Measurements from ENCODE around the gene NSF.

The NSF gene

DNA sequence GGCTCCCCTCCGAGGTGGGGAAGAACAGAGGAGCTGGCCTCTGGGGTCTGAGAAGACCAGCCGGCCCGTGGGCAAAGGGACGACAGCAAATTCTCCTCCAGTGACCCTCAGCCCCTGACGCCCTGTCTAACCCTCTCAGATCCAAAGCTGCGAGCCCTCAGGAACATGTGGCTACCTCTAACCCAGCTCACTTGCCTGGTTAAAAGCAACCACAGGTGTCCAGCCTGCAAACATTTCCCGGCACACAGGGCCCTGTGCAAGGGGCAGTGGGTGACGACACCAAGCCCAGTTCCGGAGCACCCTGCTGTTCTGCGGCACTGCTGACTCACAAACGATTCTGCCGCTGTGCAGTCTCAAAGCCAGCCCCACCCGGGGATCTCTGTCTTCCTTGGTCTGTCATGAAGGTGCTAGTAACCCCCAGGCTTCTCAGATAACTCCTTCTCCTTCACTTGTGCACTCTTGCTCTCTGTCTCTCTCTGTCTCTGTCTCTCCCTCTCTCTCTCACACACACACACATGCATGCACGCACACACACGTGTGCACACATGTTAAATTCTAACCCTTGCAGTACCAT is 205.0 kb downstream of the NSF start:
- H3K4me1 Mint-ChIP-seq (ENCODE audit: low read depth), result no peaks in the 10 kb centered on the region
- no peaks in the 10 kb centered on the region for H3K36me3 Mint-ChIP-seq (ENCODE audit: low read depth)
- DNase-seq, result no peak
- H3K9me3 Mint-ChIP-seq, result no peaks in the 10 kb centered on the region
- H3K27ac Mint-ChIP-seq, result no peak overlapping the region
- H3K4me3 Mint-ChIP-seq, result no peak overlapping the region
- peaks cover 31% of the 10 kb centered on the region for H3K27me3 Mint-ChIP-seq

GRCh38 chr17:46796084-46796483 is 205.6 kb downstream of the NSF start:
- no peak for DNase-seq
- Mint-ChIP-seq H3K4me1 (ENCODE audit: low read depth) (no peaks in the 10 kb centered on the region), H3K9me3 (no peaks in the 10 kb centered on the region), H3K36me3 (ENCODE audit: low read depth) (no peaks in the 10 kb centered on the region), H3K27ac (no peak overlapping the region), H3K4me3 (no peak overlapping the region), H3K27me3 (peaks cover 25% of the 10 kb centered on the region)

DNA sequence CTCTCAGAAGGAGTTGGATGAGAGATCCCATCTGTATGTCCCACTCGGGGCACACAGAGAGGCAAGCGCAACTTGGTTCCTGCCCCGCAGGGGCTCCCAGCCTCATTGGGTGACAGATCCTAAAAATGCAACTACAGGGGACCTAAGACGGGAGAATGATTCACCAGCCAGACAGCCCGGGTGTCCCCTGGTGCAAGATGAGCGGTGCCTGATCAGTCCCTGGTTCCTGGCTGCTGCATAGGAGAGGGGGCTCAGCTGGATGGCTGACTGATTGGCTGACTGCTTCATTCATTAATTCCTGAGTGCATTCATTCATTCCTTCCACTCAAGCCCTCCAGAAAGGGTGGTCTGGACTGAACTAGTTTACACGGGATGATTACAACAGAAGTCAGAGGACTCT is 206.1 kb downstream of the NSF start:
- no peak overlapping the region for H3K4me3 Mint-ChIP-seq
- H3K9me3 Mint-ChIP-seq, result no peaks in the 10 kb centered on the region
- no peak for DNase-seq

GRCh38 chr17:46796956-46797530 is 206.6 kb downstream of the NSF start:
- DNase-seq, result no peak
- peaks cover 18% of the 10 kb centered on the region for H3K27me3 Mint-ChIP-seq
- H3K27ac Mint-ChIP-seq, result no peak overlapping the region
- H3K36me3 Mint-ChIP-seq (ENCODE audit: low read depth), result no peaks in the 10 kb centered on the region
- no peak overlapping the region for H3K4me3 Mint-ChIP-seq
- H3K9me3 Mint-ChIP-seq, result no peaks in the 10 kb centered on the region
- no peaks in the 10 kb centered on the region for H3K4me1 Mint-ChIP-seq (ENCODE audit: low read depth)

More for the DNA sequence above, 206.1 kb downstream of the NSF start:
- Mint-ChIP-seq H3K27ac (no peak overlapping the region), H3K27me3 (peaks cover 23% of the 10 kb centered on the region), H3K36me3 (ENCODE audit: low read depth) (no peaks in the 10 kb centered on the region), H3K4me1 (ENCODE audit: low read depth) (no peaks in the 10 kb centered on the region)

GRCh38 chr17:46800573-46800972 is 210.1 kb downstream of the NSF start:
- peaks cover 10% of the 10 kb centered on the region for H3K27me3 Mint-ChIP-seq
- H3K27ac Mint-ChIP-seq, result no peak overlapping the region
- DNase-seq, result no peak
- H3K36me3 Mint-ChIP-seq (ENCODE audit: low read depth), result no peaks in the 10 kb centered on the region
- H3K4me3 Mint-ChIP-seq, result no peak overlapping the region
- H3K4me1 Mint-ChIP-seq (ENCODE audit: low read depth), result no peaks in the 10 kb centered on the region
- H3K9me3 Mint-ChIP-seq, result no peaks in the 10 kb centered on the region

DNA sequence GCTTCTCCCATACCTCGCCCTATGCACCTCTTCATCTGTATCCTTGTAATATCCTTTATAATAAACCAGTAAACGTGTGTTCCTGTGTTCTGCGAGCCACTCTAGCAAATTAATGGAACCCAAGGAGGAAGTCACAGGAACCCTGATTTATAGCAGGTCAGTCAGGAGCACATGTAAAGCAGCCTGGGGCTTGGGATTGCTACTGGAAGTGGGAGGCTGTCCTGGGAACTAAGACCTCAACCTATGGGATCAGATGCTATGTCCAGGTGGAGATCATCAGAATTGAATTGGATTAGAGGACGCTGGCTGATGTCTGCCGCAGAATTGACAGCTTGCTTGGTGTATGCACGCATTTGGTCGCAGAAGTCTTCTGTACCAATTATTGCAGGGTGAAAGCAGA is 212.3 kb downstream of the NSF start:
- Mint-ChIP-seq H3K4me3 (no peak overlapping the region), H3K4me1 (ENCODE audit: low read depth) (no peaks in the 10 kb centered on the region), H3K27me3 (no peaks in the 10 kb centered on the region), H3K27ac (no peak overlapping the region), H3K36me3 (ENCODE audit: low read depth) (no peaks in the 10 kb centered on the region), H3K9me3 (no peaks in the 10 kb centered on the region)
- DNase-seq, result no peak

DNA sequence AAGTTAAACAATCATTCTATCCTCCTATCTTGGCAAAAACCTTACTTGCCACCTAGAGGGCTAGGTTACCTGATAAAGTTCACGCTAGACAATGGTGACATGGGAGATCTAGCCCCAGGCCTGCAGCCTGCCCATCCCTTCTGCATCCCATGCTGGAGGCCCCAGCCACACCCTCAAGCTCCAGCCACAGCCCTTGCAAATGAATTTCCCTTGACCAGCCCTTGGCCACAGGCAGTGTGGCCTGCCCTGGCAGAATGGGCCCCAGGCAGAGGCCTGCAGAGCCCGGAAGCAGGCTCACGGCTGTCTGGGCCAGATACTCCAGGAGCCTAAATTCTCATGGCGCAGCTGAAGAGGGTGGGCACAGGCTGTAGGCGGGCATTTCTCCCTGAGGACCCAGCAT is 213.1 kb downstream of the NSF start:
- H3K27me3 Mint-ChIP-seq, result no peaks in the 10 kb centered on the region
- DNase-seq, result no peak
- no peak overlapping the region for H3K4me3 Mint-ChIP-seq
- no peaks in the 10 kb centered on the region for H3K9me3 Mint-ChIP-seq
- no peak overlapping the region for H3K27ac Mint-ChIP-seq
- no peaks in the 10 kb centered on the region for H3K36me3 Mint-ChIP-seq (ENCODE audit: low read depth)
- no peaks in the 10 kb centered on the region for H3K4me1 Mint-ChIP-seq (ENCODE audit: low read depth)

DNA sequence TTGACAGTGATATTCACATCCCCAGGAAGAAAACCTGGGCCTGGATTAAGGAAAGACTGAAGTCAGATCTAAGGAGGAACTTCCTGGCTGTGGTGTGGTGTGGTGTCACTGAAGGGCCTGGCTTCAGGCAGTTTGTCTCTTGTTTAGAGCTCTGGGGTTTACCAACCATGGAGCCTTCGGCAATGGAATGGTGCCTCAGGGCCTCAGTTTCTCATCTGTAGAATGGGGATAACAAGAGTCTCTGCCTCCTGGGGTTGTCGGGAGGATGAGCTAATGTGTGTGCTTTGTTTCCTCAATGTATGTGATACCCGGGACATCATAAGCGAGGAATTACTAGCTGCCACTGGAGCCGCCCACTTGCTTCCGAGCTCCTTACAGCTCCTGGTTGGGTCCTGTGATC is 215.3 kb downstream of the NSF start:
- H3K36me3 Mint-ChIP-seq (ENCODE audit: low read depth), result no peaks in the 10 kb centered on the region
- H3K4me3 Mint-ChIP-seq, result no peak overlapping the region
- H3K9me3 Mint-ChIP-seq, result no peaks in the 10 kb centered on the region
- H3K4me1 Mint-ChIP-seq (ENCODE audit: low read depth), result no peaks in the 10 kb centered on the region
- DNase-seq, result no peak
- peaks cover 2% of the 10 kb centered on the region for H3K27me3 Mint-ChIP-seq
- H3K27ac Mint-ChIP-seq, result no peak overlapping the region

Data from activated T-cell treated with anti-CD3 and anti-CD28 coated beads, Interleukin-2, amount 50 U/mL, for 24 hours (primary cell).